ENCODE measurements around the gene PLA2G6.
"Not testable (repeated sequence)": the region's sequence is repeated elsewhere in the genome, so short reads cannot be mapped to it uniquely, and the experiment has no call there.

Gene PLA2G6

DNA sequence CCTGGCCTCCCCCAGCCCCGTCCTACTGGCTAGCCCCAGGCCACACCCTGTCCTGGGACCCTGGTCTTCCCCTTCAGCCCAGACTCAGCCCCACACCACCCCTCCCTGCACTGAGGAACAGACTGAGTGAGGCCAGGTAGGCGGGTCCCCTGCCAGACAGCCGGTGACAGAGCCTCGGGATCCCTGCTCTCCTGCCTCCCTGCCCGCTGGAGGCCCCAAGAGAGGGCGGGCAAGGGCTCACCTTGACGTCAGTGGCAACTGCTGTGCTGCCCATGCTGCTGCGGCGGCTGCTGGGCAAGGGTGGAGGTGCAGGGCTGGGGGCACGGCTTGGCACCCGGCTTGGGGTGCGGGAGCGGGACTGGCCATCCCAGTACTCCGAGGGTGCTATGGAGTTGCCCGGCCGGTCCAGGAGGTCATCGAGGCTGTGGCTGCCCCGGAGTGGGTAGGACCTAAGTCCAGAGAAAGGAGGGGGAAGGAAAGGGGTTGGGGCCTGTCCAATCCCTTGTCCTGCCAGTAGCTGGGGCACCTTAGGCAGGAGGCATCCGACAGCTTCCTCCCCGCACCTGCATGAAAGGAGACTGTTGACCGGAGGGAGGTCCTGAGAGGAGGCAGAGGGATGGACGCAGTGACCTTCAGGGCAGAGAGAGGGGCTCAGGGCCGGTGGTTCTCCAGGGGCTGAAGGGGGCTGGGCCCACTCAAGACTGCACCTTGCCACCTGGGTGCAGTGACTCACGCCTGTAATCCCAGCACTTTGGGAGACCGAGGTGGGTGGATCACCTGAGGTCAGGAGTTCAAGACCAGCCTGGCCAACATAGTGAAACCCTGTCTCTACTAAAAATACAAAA lies 95.4 kb downstream of the PLA2G6 start:
- Histone ChIP-seq H3K36me3 (replicated peaks) (no peaks in the 10 kb centered on the region), H3K9me3 (no peaks in the 10 kb centered on the region), H3K4me1 (peaks cover 10% of the 10 kb centered on the region), H3K27me3 (ENCODE audit: low read depth) (no peaks in the 10 kb centered on the region), H3K4me3 (no peak overlapping the region)
- no peak for DNase-seq (ENCODE audit: low spot score in 2 of 2)
- in situ Hi-C loops (cut with MboI; ENCODE audit: low sequenced_read_pairs): no loop called here

DNA sequence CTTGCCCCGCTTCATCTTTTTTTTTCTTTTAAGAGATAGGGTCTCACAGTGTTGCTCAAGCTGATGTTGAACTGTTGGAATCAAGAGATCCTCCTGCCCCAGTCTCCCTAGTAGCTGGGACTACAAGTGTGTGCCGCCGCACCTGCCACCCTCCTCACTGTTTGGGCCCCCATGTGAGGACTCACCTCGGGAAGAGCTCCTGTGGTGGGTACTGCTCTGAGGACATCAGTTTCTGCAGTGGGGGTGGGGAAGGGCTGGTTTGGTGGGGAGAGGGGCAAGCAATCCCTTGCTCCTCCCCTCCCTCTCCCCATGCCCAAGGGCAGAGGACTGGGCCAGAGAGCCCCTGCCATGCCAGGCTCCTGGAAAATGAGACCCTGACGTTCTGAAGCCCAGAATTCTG lies 96.1 kb downstream of the PLA2G6 start:
- H3K27me3 ChIP-seq (ENCODE audit: low read depth): no peaks in the 10 kb centered on the region
- in situ Hi-C loops (cut with MboI; ENCODE audit: low sequenced_read_pairs): no loop called here
- H3K4me3 ChIP-seq: no peak overlapping the region
- H3K4me1 ChIP-seq: peaks cover 10% of the 10 kb centered on the region
- no peaks in the 10 kb centered on the region for H3K36me3 ChIP-seq (replicated peaks)
- H3K9me3 ChIP-seq: no peaks in the 10 kb centered on the region
- DNase-seq (ENCODE audit: low spot score in 2 of 2): no peak

DNA sequence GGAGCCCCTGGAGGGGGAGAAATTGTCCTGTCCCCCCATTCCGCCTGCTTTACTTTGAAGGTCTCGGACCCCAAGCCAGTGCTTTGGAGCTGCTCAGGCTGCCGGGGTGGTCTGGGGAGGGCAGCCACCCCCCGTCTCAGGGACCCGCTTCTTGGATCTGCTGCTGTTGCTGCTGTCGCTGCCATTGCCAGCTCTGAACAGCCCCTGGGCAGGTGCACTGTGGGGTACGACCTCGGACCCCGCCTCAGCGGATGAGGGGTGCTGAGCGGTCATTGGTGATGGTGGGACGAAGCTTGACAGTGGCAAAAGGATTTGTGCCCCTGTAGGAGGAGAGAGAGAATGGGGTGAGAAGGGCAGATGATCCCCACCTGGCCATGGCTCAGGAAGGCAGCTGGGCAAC lies 96.6 kb downstream of the PLA2G6 start:
- Histone ChIP-seq H3K9me3 (no peaks in the 10 kb centered on the region), H3K36me3 (replicated peaks) (no peaks in the 10 kb centered on the region), H3K4me3 (no peak overlapping the region), H3K27me3 (ENCODE audit: low read depth) (no peaks in the 10 kb centered on the region), H3K4me1 (peaks cover 10% of the 10 kb centered on the region)
- DNase-seq (ENCODE audit: low spot score in 2 of 2): no peak
- in situ Hi-C loops (cut with MboI; ENCODE audit: low sequenced_read_pairs): no loop called here

DNA sequence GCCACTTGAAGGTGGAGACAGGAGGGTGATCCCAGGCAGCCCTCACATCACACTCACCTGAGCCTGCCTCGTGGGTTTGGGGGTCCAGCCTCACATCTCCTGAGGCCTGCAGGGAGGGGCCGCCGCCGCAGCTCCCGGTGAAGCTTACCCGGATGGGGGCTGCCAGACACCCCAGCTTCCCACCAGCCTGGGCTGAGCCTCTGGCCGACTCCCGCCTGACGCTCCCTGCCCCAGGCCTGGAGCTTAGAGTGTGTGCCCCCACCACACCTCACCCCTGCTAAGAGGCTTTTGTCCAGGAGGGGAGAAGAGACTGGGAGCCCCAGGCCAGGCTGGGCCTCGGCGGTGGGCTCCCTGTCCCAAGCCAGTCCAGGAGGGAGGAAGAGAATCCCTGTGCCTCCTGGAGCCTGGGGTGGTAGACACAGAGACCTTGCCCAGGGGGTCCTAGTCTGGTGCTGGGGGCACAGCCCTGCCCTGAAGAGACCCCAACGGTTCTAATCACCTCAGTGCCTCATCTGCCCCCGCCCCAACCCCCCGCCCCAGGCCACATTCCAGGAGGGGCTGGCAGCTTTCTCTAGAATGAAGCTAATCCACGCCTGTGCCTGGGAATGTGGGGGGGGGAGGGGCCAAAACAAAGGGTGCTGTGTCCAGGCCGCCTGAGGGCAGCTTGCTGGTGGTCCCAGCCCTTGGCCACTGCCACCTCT lies 97.5 kb downstream of the PLA2G6 start, which contains the start of gene SLC16A8:
TSS of gene SLC16A8 (minus strand) at position 254 of the 701 bp plus-strand sequence. CDS start 1,311 bp downstream, outside the sequence.
- H3K4me1 ChIP-seq: peaks cover 10% of the 10 kb centered on the region
- in situ Hi-C loops (cut with MboI; ENCODE audit: low sequenced_read_pairs): no loop called here
- H3K9me3 ChIP-seq: no peaks in the 10 kb centered on the region
- H3K27me3 ChIP-seq (ENCODE audit: low read depth): no peaks in the 10 kb centered on the region
- DNase-seq (ENCODE audit: low spot score in 2 of 2): peak; percentile 12 to 76
- no peaks in the 10 kb centered on the region for H3K36me3 ChIP-seq (replicated peaks)
- H3K4me3 ChIP-seq: no peak within 1 kb of the TSS

DNA sequence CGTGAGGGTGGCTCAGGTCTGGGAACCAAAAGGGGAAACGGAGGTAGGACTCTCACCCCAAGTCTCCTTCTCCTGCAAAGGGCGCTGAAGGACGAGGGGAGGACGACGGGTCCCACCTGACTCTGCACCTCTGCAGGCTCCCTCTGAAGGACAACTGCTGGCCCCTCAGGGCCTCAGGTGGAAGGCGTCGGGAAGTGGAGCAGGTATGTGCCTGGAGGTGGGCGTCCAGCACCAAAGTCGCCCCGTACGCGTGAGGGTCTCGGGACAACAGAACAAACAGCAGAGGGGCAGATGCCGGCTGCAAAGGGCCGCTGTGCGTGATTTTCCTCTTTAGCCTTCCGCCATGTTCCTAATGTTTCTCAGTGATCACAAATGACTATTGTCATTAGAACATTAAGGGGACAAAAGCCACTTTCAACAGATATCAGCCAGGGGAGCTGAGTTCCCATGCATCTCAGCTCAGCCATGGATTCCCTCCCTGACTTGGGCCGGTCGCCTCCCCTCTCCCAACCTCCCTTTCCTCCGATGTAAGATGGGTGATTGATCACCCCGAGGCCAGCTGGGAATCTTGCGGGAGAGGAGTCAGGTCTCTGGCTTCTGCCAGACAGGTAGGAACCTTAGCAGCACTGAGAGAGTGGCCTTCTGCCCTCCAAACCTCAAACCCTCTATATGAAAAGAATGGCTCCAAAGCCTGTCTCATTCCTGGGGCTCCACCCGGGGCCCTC lies 98.5 kb downstream of the PLA2G6 start:
- Histone ChIP-seq H3K36me3 (replicated peaks) (no peaks in the 10 kb centered on the region), H3K9me3 (no peaks in the 10 kb centered on the region), H3K4me3 (no peak overlapping the region), H3K27me3 (ENCODE audit: low read depth) (no peaks in the 10 kb centered on the region), H3K4me1 (peaks cover 10% of the 10 kb centered on the region)
- in situ Hi-C loops (cut with MboI; ENCODE audit: low sequenced_read_pairs): no loop called here
- no peak for DNase-seq (ENCODE audit: low spot score in 2 of 2)

DNA sequence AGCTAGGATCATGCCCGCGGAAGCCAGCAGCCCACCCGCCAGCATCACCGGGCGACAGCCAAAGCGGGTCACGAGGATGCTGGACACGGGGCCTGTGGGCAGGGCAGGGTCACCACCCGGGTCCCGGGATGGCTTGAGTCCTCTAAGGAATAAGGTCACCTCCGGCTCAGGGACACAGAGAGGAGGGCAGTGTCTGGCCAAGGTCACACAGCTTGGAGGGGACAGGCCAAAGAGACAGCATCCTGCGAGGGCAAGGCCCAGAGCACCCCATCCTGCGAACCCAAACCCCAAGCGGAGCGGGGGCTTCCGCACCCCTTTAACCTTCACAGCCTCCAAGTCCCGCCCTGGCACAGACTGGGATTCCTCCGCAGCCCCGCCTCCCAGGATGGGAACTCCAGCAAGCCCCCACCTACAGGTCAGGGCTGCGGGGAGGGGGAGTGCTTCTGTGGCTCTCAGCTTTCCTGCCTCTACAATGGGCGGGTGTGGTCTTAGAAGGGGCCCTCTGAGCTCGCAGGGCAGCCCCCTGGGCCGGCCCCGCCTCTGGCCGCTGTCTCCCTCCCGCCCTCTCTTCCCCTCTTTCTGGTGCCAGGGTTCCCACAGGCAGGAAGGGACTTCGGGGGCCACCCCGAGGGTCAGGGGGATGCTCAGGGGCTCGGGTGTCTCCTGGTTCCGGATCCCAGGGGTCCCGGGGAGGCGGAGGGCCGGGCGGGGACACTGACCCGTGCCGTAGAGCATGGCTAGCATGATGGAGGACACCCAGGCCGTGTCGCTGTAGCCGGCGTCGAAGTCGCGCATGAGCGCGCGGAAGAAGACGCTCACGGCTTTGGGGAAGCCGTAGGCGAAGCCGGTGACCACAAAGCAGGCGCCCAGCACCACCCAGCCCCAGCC lies 99.4 kb downstream of the PLA2G6 start:
- Histone ChIP-seq H3K4me3 (no peak overlapping the region), H3K36me3 (replicated peaks) (no peaks in the 10 kb centered on the region), H3K27me3 (ENCODE audit: low read depth) (no peaks in the 10 kb centered on the region), H3K9me3 (no peaks in the 10 kb centered on the region), H3K4me1 (peaks cover 10% of the 10 kb centered on the region)
- in situ Hi-C loops (cut with MboI; ENCODE audit: low sequenced_read_pairs): no loop called here
- no peak for DNase-seq (ENCODE audit: low spot score in 2 of 2)

DNA sequence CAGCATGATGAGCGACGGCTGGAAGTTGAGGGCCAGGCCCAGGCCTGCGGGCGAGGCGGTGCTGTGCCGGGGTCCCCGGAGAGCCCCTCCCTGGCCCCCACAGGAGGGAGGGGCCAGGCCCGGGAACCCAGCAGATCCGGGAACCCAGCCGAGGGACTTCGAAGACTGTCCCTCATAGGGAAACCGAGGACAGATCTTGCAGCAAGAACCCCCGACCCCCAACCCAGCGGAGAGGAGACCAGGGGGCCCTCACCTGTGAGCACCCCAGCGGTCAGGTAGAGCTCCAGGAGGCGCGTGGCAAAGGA lies 100.0 kb downstream of the PLA2G6 start:
- H3K36me3 ChIP-seq (replicated peaks): no peaks in the 10 kb centered on the region
- H3K9me3 ChIP-seq: no peaks in the 10 kb centered on the region
- H3K4me1 ChIP-seq: peaks cover 10% of the 10 kb centered on the region
- H3K27me3 ChIP-seq (ENCODE audit: low read depth): no peaks in the 10 kb centered on the region
- H3K4me3 ChIP-seq: no peak overlapping the region
- in situ Hi-C loops (cut with MboI; ENCODE audit: low sequenced_read_pairs): no loop called here
- DNase-seq (ENCODE audit: low spot score in 2 of 2): no peak

DNA sequence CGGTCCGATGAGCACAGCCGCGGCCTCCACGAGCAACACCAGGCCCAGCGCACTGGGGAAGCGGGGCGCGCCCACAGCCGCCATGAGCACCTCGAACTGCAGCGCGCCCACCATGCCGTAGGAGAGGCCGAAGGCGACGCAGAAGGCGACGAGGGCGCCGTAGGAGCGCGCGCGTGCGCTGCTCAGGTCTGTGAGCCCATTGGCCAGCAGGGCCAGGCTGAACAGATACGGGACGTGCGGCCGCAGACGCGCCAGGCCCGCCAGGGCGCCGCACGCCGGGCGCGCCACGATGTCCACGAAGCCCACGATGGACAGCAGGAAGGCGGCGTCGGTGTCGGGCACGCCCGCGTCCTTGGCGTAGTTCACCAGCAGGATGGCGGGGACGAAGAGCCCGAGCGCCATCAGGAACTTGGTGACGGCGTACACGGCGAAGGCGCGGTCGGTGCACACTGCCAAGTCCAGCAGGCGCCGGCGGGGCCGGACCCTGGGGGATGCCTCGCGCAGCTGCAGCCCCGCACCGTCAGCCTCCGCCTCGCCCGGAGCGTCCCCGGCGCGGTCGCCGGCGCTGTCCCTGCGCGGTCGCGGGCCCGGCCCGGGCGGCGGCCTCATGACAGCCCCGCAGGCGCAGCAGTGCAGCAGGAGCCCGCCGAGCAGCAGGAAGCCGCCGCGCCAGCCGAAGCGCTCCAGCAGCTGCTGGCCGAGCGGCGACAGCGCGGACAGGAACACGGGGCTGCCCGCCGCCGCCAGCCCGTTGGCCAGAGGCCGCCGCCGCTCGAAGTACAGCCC lies 100.6 kb downstream of the PLA2G6 start:
- H3K36me3 ChIP-seq (replicated peaks): no peaks in the 10 kb centered on the region
- H3K27me3 ChIP-seq (ENCODE audit: low read depth): no peaks in the 10 kb centered on the region
- DNase-seq (ENCODE audit: low spot score in 2 of 2): no peak
- in situ Hi-C loops (cut with MboI; ENCODE audit: low sequenced_read_pairs): no loop called here
- H3K4me3 ChIP-seq: no peak overlapping the region
- H3K9me3 ChIP-seq: no peaks in the 10 kb centered on the region
- peaks cover 10% of the 10 kb centered on the region for H3K4me1 ChIP-seq

DNA sequence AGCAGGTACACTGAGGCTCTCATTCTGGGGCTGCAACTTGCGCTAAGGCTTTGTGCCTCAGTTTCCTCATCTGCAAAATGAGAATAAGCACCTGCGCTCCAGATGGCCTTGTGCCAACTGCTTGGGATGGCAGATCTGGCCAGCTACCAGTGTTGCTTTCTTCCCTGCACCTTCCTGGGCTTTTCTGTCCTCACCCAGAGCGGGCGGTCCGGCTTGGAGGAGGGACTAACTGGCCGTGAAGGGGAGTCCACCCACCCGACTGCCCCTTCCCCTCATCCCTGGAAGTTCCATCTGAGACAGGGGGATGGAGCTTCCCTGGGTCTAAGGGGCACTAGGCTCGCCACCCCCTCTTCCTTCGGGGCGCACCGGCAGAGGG lies 101.2 kb downstream of the PLA2G6 start:
- peaks cover 10% of the 10 kb centered on the region for H3K4me1 ChIP-seq
- no peaks in the 10 kb centered on the region for H3K9me3 ChIP-seq
- no peaks in the 10 kb centered on the region for H3K27me3 ChIP-seq (ENCODE audit: low read depth)
- DNase-seq (ENCODE audit: low spot score in 2 of 2): no peak
- H3K36me3 ChIP-seq (replicated peaks): no peaks in the 10 kb centered on the region
- no peak overlapping the region for H3K4me3 ChIP-seq
- in situ Hi-C loops (cut with MboI; ENCODE audit: low sequenced_read_pairs): no loop called here

DNA sequence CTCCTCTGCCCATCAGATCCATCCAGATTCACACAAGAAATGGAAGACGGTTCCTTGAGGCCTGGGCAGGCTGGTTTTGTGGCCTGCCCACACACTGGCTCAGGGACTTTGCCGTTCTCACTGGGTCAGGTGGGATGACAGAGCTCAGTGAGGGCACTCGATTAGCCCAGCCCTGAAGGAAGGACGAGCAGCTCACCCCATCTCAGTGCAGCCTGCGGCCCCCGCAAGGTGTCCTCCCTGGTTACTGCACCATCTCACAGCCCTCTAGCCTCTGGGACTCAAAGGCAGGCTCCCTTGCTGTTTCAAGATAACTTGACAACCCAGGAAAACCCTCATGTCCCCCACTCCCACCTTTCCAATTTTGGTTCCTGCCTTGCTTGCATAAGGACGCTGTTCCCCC lies 101.8 kb downstream of the PLA2G6 start:
- H3K4me3 ChIP-seq: no peak overlapping the region
- 0 out of 2 replicates have a peak, but pooled peaks cover 2% of the 10 kb centered on the region for H3K36me3 ChIP-seq (replicated peaks)
- H3K4me1 ChIP-seq: peaks cover 10% of the 10 kb centered on the region
- no peaks in the 10 kb centered on the region for H3K27me3 ChIP-seq (ENCODE audit: low read depth)
- in situ Hi-C loops (cut with MboI; ENCODE audit: low sequenced_read_pairs): no loop called here
- no peaks in the 10 kb centered on the region for H3K9me3 ChIP-seq
- DNase-seq (ENCODE audit: low spot score in 2 of 2): no peak

DNA sequence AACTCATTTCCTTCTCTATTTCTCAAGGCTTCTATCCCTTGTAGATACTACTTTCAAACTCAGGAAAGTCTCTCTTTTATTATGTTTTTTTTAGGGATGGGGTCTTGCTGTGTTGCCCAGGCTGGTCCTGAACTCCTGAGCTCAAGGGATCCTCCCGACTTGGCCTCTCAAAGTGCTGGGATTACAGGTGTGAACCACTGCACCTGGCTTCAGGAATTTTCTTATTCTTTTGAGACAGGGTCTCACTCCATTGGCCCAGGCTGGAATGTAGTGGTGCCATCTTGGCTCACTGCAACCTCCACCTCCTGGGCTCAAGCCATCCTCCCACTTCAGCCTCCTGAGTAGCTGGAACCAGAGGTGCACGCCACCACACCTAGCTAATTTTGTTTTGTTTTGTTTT lies 102.4 kb downstream of the PLA2G6 start:
- H3K4me1 ChIP-seq; H3K27me3 ChIP-seq (ENCODE audit: low read depth); H3K36me3 ChIP-seq (replicated peaks); in situ Hi-C loops (cut with MboI; ENCODE audit: low sequenced_read_pairs); DNase-seq (ENCODE audit: low spot score in 2 of 2); H3K9me3 ChIP-seq; H3K4me3 ChIP-seq: not testable (repeated sequence)

DNA sequence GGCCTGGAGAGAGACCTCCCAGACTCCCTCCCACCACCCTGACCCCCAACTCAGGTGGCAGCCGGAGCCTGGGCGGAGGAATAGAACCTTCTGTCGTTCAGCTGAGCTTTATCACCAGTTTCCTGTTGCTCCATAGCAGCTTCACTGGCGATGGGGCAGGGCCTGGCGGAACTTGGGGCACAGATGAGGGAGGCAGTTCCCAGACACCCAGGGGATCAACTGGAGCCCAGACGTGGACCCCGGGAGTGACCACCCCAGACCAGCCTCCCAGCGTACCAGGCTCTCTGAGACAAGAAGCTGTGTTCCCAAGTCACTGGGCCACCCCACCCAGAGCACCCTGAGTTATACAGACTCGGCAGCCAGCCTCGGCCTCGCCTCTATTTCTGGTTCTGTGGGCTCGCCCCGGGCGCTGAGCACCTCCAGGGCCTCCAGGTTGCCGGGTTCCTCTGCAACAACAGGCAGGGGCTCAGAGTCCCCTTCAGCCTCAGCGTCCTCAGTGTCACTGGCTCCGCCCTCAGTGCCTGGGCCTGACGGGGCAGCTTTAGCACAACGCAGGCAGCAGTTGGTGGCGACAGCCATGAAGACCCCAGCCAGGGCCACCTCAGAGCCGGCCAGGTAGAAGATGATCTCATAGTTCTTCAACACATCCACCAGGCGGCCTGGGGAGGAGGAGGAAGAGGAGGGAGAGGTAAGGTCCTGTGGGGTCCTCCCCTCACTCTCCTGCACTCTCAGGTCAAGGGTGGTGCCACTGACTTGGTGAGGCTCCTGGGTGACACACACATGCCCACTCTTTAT lies 103.4 kb downstream of the PLA2G6 start:
- H3K36me3 ChIP-seq (replicated peaks): peaks cover 3% of the 10 kb centered on the region; the same call in 1 of the 2 replicates
- H3K4me1 ChIP-seq: no peaks in the 10 kb centered on the region
- no peak for DNase-seq (ENCODE audit: low spot score in 2 of 2)
- H3K27me3 ChIP-seq (ENCODE audit: low read depth): no peaks in the 10 kb centered on the region
- in situ Hi-C loops (cut with MboI; ENCODE audit: low sequenced_read_pairs): no loop called here
- no peaks in the 10 kb centered on the region for H3K9me3 ChIP-seq
- no peak overlapping the region for H3K4me3 ChIP-seq

Data from HAP-1 (cell line).